GM06990 (cell line): Measurements from ENCODE around the gene RTTN.

Source experiments
- DNase-seq: peaks from one replicate; pipeline ENCODE4 v3.0.0-alpha.2; 2011; ENCODE audit not compliant: insufficient read length; ENCODE audit errors: extremely low read depth
- H3K27me3 ChIP-seq: replicated peaks from 2 replicates; pipeline ENCODE4 v1.6.0; 2011; ENCODE audit warnings: low read length; ENCODE audit not compliant: control insufficient read depth, insufficient read depth
- H3K36me3 ChIP-seq: 2 replicates; pipeline ENCODE4 v1.5.1; 2011; ENCODE audit warnings: low read length; ENCODE audit not compliant: control insufficient read depth, insufficient read depth
- H3K4me3 ChIP-seq: replicated peaks from 2 replicates; pipeline ENCODE4 v1.5.1; 2011; ENCODE audit warnings: low read depth, mild to moderate bottlenecking, control low read depth, low read length
- TF ChIP-seq, protein P1 (sequence below): IDR thresholded peaks from 2 replicates; pipeline ENCODE4 v1.5.1; 2011; ENCODE audit warnings: low read length, control low read depth, mild to moderate bottlenecking, inconsistent platforms; ENCODE audit not compliant: insufficient read depth, poor library complexity, severe bottlenecking

Gene RTTN

GRCh38 chr18:70024829-70025228 is 180.7 kb downstream of the RTTN start:
- TF ChIP-seq, protein P1, sequence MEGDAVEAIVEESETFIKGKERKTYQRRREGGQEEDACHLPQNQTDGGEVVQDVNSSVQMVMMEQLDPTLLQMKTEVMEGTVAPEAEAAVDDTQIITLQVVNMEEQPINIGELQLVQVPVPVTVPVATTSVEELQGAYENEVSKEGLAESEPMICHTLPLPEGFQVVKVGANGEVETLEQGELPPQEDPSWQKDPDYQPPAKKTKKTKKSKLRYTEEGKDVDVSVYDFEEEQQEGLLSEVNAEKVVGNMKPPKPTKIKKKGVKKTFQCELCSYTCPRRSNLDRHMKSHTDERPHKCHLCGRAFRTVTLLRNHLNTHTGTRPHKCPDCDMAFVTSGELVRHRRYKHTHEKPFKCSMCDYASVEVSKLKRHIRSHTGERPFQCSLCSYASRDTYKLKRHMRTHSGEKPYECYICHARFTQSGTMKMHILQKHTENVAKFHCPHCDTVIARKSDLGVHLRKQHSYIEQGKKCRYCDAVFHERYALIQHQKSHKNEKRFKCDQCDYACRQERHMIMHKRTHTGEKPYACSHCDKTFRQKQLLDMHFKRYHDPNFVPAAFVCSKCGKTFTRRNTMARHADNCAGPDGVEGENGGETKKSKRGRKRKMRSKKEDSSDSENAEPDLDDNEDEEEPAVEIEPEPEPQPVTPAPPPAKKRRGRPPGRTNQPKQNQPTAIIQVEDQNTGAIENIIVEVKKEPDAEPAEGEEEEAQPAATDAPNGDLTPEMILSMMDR: no peak
- no peak overlapping the region for H3K4me3 ChIP-seq
- H3K27me3 ChIP-seq: no peaks in the 10 kb centered on the region
- H3K36me3 ChIP-seq: peaks cover 10% of the 10 kb centered on the region
- DNase-seq: no peak

- TF ChIP-seq, protein P1: no peak
- Histone ChIP-seq H3K4me3 (no peak overlapping the region), H3K36me3 (peaks cover 10% of the 10 kb centered on the region), H3K27me3 (no peaks in the 10 kb centered on the region)
- DNase-seq: no peak
Observed at GRCh38 chr18:70024093-70024492, 181.4 kb downstream of the RTTN start.

GRCh38 chr18:70022636-70023035 is 182.9 kb downstream of the RTTN start:
- Histone ChIP-seq H3K36me3 (peaks cover 10% of the 10 kb centered on the region), H3K4me3 (no peak overlapping the region), H3K27me3 (no peaks in the 10 kb centered on the region)
- no peak for DNase-seq
- TF ChIP-seq, protein P1: no peak

DNA sequence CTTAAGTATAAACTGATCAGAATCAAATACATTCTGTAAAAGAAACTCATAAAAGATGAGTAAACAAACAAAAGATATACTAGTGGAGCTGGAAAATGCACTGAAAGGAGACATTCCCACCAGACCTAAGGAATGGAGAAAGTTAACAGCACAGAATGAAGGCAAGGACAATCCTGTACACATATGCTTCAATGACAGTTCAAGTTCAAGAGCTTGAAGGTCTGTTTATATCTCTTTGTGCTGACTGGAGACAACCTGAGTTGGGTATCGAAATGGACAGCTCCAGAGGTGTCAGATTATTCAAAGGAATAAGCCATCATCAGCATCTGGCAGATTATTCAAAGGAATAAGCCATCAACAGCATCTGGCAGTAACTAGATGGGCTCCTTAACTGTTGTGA is 184.0 kb downstream of the RTTN start:
- TF ChIP-seq, protein P1: no peak
- Histone ChIP-seq H3K36me3 (peaks cover 10% of the 10 kb centered on the region), H3K27me3 (no peaks in the 10 kb centered on the region), H3K4me3 (no peak overlapping the region)
- DNase-seq: no peak

GRCh38 chr18:70021043-70021442 is 184.4 kb downstream of the RTTN start:
- no peaks in the 10 kb centered on the region for H3K27me3 ChIP-seq
- peaks cover 10% of the 10 kb centered on the region for H3K36me3 ChIP-seq
- DNase-seq: no peak
- no peak overlapping the region for H3K4me3 ChIP-seq
- TF ChIP-seq, protein P1: no peak

DNA sequence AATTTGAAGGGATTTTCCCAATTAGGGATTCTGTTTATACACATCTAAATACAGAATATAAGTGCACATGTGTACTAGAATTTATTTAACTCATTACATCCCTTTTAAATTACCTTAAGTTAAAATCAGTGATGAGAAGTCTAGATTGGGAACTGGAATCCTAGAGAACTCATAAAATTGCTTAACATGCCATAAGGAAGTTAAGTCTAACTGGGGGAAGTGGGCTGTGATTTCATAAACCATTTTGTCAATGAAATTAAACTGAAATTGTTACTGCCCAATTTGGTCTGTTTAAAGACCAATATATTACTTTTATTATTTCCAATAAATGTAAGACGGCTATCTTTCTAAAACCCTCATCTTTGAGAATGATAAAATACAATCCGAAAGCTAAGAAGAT is 185.5 kb downstream of the RTTN start:
- H3K27me3 ChIP-seq: no peaks in the 10 kb centered on the region
- H3K36me3 ChIP-seq: peaks cover 12% of the 10 kb centered on the region

More for the DNA sequence above, 185.5 kb downstream of the RTTN start:
- no peak overlapping the region for H3K4me3 ChIP-seq
- TF ChIP-seq, protein P1: no peak
- no peak for DNase-seq
